ENCODE measurements around the gene BYSL.

BYSL gene

GRCh38 chr6:41929924-41930323 lies 8.6 kb downstream of the BYSL start:
- H3K9me3 Mint-ChIP-seq, result no peaks in the 10 kb centered on the region
- ATAC-seq (replicated peaks), result no peak
- H3K4me1 Mint-ChIP-seq (ENCODE audit: low read depth in 2 of 2), result peaks cover 30 to 34% of the 10 kb centered on the region in 2 donors
- H3K27ac Mint-ChIP-seq, result no peak overlapping the region
- DNase-seq, result no peak
- no peak overlapping the region for H3K4me3 Mint-ChIP-seq
- no peaks in the 10 kb centered on the region for H3K27me3 Mint-ChIP-seq
- peaks cover 53% of the 10 kb centered on the region for H3K36me3 Mint-ChIP-seq (ENCODE audit: insufficient read depth)

GRCh38 chr6:41931792-41932191 lies 10.5 kb downstream of the BYSL start:
- Mint-ChIP-seq H3K27me3 (no peaks in the 10 kb centered on the region), H3K9me3 (no peaks in the 10 kb centered on the region), H3K4me3 (no peak overlapping the region), H3K27ac (peak overlapping the region in 1 of 2 donors; percentile 62), H3K4me1 (ENCODE audit: low read depth in 2 of 2) (peaks cover 45 to 46% of the 10 kb centered on the region in 2 donors), H3K36me3 (ENCODE audit: insufficient read depth) (peaks cover 72% of the 10 kb centered on the region)
- ATAC-seq (replicated peaks) (no peak), DNase-seq (no peak)

- DNase-seq, result no peak
- peak overlapping the region; percentile 62 to 78 for H3K27ac Mint-ChIP-seq
- peaks cover 77% of the 10 kb centered on the region for H3K36me3 Mint-ChIP-seq (ENCODE audit: insufficient read depth)
- ATAC-seq (replicated peaks), result no peak
- H3K27me3 Mint-ChIP-seq, result no peaks in the 10 kb centered on the region
- H3K4me3 Mint-ChIP-seq, result no peak overlapping the region
- no peaks in the 10 kb centered on the region for H3K9me3 Mint-ChIP-seq
- peaks cover 48 to 50% of the 10 kb centered on the region in 2 donors for H3K4me1 Mint-ChIP-seq (ENCODE audit: low read depth in 2 of 2)
These were observed 11.1 kb downstream of the BYSL start for GRCh38 chr6:41932378-41932777.

- Mint-ChIP-seq H3K36me3 (ENCODE audit: insufficient read depth) (peaks cover 82% of the 10 kb centered on the region), H3K4me1 (ENCODE audit: low read depth in 2 of 2) (peaks cover 65 to 68% of the 10 kb centered on the region in 2 donors), H3K27me3 (no peaks in the 10 kb centered on the region), H3K4me3 (peak overlapping the region; percentile 96 to 97), H3K27ac (peak overlapping the region; percentile 49 to 78), H3K9me3 (no peaks in the 10 kb centered on the region)
- DNase-seq, result no peak
- no peak for ATAC-seq (replicated peaks)
These were observed 13.2 kb downstream of the BYSL start for GRCh38 chr6:41934278-41935192.

- H3K27ac Mint-ChIP-seq, result peak overlapping the region; percentile 49 to 78
- peak overlapping the region; percentile 96 to 97 for H3K4me3 Mint-ChIP-seq
- H3K4me1 Mint-ChIP-seq (ENCODE audit: low read depth in 2 of 2), result peaks cover 70 to 75% of the 10 kb centered on the region in 2 donors
- H3K9me3 Mint-ChIP-seq, result no peaks in the 10 kb centered on the region
- no peaks in the 10 kb centered on the region for H3K27me3 Mint-ChIP-seq
- ATAC-seq (replicated peaks), result no peak
- H3K36me3 Mint-ChIP-seq (ENCODE audit: insufficient read depth), result peaks cover 84% of the 10 kb centered on the region
- no peak for DNase-seq
These were observed 13.9 kb downstream of the BYSL start for GRCh38 chr6:41935193-41935574.

GRCh38 chr6:41935685-41936072 lies 14.4 kb downstream of the BYSL start:
- Mint-ChIP-seq H3K9me3 (no peaks in the 10 kb centered on the region), H3K4me1 (ENCODE audit: low read depth in 2 of 2) (peaks cover 75 to 79% of the 10 kb centered on the region in 2 donors), H3K4me3 (peak overlapping the region; percentile 96 to 97), H3K36me3 (ENCODE audit: insufficient read depth) (peaks cover 86% of the 10 kb centered on the region), H3K27ac (peak overlapping the region; percentile 49 to 78), H3K27me3 (no peaks in the 10 kb centered on the region)
- ATAC-seq (replicated peaks) (no peak), DNase-seq (no peak)

GRCh38 chr6:41936073-41936837 lies 15.0 kb downstream of the BYSL start:
- peaks cover 75 to 76% of the 10 kb centered on the region in 2 donors for H3K4me1 Mint-ChIP-seq (ENCODE audit: low read depth in 2 of 2)
- DNase-seq, result peak; percentile 78 to 83 (median 81)
- peaks cover 91% of the 10 kb centered on the region for H3K36me3 Mint-ChIP-seq (ENCODE audit: insufficient read depth)
- ATAC-seq (replicated peaks), result peak; percentile 84
- H3K27me3 Mint-ChIP-seq, result no peaks in the 10 kb centered on the region
- H3K4me3 Mint-ChIP-seq, result peak overlapping the region; percentile 96 to 97
- peak overlapping the region; percentile 49 to 78 for H3K27ac Mint-ChIP-seq
- H3K9me3 Mint-ChIP-seq, result no peaks in the 10 kb centered on the region

- H3K4me3 Mint-ChIP-seq, result peak overlapping the region; percentile 96 to 97
- H3K27me3 Mint-ChIP-seq, result no peaks in the 10 kb centered on the region
- peak overlapping the region in 1 of 2 donors; percentile 95 for H3K27ac Mint-ChIP-seq
- peaks cover 75 to 76% of the 10 kb centered on the region in 2 donors for H3K4me1 Mint-ChIP-seq (ENCODE audit: low read depth in 2 of 2)
- DNase-seq (no peak), ATAC-seq (replicated peaks) (no peak)
- no peaks in the 10 kb centered on the region for H3K9me3 Mint-ChIP-seq
- H3K36me3 Mint-ChIP-seq (ENCODE audit: insufficient read depth), result peaks cover 87% of the 10 kb centered on the region
These were observed 16.2 kb downstream of the BYSL start for GRCh38 chr6:41937472-41937860.

- peak overlapping the region; percentile 96 to 97 for H3K4me3 Mint-ChIP-seq
- ATAC-seq (replicated peaks) (peak; percentile 45), DNase-seq (peak; percentile 63 to 70 (median 65))
- H3K27me3 Mint-ChIP-seq, result no peaks in the 10 kb centered on the region
- H3K36me3 Mint-ChIP-seq (ENCODE audit: insufficient read depth), result peaks cover 82% of the 10 kb centered on the region
- H3K4me1 Mint-ChIP-seq (ENCODE audit: low read depth in 2 of 2), result peaks cover 71 to 74% of the 10 kb centered on the region in 2 donors
- H3K27ac Mint-ChIP-seq, result peak overlapping the region; percentile 95
- no peaks in the 10 kb centered on the region for H3K9me3 Mint-ChIP-seq
These were observed 16.7 kb downstream of the BYSL start for GRCh38 chr6:41937861-41938574.

GRCh38 chr6:41938590-41939175 lies 17.4 kb downstream of the BYSL start:
- H3K27ac Mint-ChIP-seq, result peak overlapping the region; percentile 95
- DNase-seq (no peak), ATAC-seq (replicated peaks) (no peak)
- H3K27me3 Mint-ChIP-seq, result no peaks in the 10 kb centered on the region
- H3K36me3 Mint-ChIP-seq (ENCODE audit: insufficient read depth), result peaks cover 75% of the 10 kb centered on the region
- H3K9me3 Mint-ChIP-seq, result no peaks in the 10 kb centered on the region
- peaks cover 69 to 73% of the 10 kb centered on the region in 2 donors for H3K4me1 Mint-ChIP-seq (ENCODE audit: low read depth in 2 of 2)
- peak overlapping the region; percentile 96 to 97 for H3K4me3 Mint-ChIP-seq

- Mint-ChIP-seq H3K4me1 (ENCODE audit: low read depth in 2 of 2) (peaks cover 67 to 71% of the 10 kb centered on the region in 2 donors), H3K27me3 (no peaks in the 10 kb centered on the region), H3K27ac (peak overlapping the region; percentile 95), H3K4me3 (peak overlapping the region; percentile 96 to 97), H3K36me3 (ENCODE audit: insufficient read depth) (peaks cover 69% of the 10 kb centered on the region), H3K9me3 (no peaks in the 10 kb centered on the region)
- DNase-seq, result no peak
- ATAC-seq (replicated peaks), result no peak
These were observed 18.0 kb downstream of the BYSL start for GRCh38 chr6:41939176-41939847.

All from effector memory CD8-positive, alpha-beta T cell (primary cell).